ENCODE results near the gene PPP2R5D. TPM values are rescaled to one million over a fixed set of nuclear protein-coding genes. Genes with fewer than 3 reads are reported as not detected.

PPP2R5D gene
- total RNA-seq, 6 experiments from 2014 or later, result 37.7 to 50.7 (median 43.4) TPM

DNA sequence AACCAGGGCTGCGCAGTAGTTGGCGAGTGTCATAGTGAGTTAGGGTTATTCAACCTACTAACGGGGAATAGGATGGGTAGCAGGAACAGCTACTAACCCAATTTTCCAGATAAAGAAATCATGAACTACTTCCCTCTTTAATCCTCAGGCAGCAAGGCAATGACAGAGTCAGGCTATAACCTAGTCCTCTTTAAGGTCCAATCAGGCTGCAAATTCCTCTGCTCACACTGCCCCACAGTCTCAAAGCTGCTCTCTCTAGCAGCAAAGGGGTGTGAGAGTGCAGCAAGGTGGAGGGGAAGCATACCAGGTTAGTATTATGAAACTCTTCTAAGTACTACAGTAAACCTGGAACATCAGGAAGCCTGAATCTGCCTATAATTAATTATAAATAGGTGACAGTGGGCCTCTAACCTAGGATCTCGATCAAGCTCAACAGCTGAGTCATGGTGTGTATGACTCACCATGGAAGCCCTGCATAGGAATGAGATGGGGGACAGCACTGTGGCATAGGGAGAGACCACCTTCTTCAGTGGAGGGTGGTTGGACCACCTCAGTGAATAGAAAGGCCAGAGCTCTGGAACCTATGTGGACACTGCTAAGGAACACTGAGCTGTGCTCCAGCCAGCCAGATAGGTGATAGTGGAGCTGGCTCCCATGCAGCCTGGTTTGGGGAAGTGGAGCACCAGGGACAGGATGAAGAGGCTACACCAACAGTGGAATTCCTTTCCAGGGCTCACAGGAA lies 13.3 kb upstream of the PPP2R5D start:
- Mint-ChIP-seq H3K9me3 (no peaks in the 10 kb centered on the region), H3K4me1 (ENCODE audit: low read depth) (peaks cover 20% of the 10 kb centered on the region), H3K4me3 (no peak overlapping the region), H3K27ac (peak overlapping the region; percentile 81), H3K36me3 (ENCODE audit: low read depth) (no peaks in the 10 kb centered on the region), H3K27me3 (ENCODE audit: insufficient read depth) (no peaks in the 10 kb centered on the region; the same call in 1 of the 2 replicates)
- DNase-seq, result peak; percentile 16
- TF ChIP-seq, protein P1, sequence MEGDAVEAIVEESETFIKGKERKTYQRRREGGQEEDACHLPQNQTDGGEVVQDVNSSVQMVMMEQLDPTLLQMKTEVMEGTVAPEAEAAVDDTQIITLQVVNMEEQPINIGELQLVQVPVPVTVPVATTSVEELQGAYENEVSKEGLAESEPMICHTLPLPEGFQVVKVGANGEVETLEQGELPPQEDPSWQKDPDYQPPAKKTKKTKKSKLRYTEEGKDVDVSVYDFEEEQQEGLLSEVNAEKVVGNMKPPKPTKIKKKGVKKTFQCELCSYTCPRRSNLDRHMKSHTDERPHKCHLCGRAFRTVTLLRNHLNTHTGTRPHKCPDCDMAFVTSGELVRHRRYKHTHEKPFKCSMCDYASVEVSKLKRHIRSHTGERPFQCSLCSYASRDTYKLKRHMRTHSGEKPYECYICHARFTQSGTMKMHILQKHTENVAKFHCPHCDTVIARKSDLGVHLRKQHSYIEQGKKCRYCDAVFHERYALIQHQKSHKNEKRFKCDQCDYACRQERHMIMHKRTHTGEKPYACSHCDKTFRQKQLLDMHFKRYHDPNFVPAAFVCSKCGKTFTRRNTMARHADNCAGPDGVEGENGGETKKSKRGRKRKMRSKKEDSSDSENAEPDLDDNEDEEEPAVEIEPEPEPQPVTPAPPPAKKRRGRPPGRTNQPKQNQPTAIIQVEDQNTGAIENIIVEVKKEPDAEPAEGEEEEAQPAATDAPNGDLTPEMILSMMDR (IDR thresholded peaks at IDR 0.05), result no peak

DNA sequence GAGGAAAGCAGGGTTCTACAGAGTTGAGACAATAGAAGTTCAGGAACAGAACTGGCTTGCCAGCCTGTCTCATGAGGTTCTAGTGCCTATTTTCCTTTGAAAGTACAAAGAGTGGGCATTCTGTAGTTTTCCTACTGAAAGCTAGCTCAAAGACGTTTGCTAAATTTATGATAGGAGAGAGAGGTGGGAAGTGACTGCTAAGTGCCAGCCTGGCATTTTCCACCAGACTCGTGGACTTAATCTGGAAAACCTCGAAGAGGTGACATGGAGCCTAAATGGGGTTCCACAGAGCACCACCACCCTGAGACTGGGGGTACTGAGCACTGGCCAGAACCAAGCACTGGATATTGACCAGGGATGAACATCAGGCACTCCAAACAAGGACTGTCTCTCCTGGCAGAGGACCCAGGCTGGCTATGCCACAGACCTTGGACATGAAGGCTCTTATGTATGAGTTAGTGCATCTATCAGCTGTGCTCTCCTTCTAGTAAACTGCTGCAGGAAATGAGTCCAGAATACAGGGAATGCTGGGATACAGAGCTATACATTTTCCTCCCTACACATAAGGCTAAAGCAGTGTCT lies 12.5 kb upstream of the PPP2R5D start:
- TF ChIP-seq, protein P1 (IDR thresholded peaks at IDR 0.05), result no peak
- peak overlapping the region; percentile 81 for H3K27ac Mint-ChIP-seq
- H3K4me1 Mint-ChIP-seq (ENCODE audit: low read depth), result peaks cover 27% of the 10 kb centered on the region
- DNase-seq, result no peak
- H3K4me3 Mint-ChIP-seq, result no peak overlapping the region
- H3K9me3 Mint-ChIP-seq, result no peaks in the 10 kb centered on the region
- no peaks in the 10 kb centered on the region; the same call in 1 of the 2 replicates for H3K27me3 Mint-ChIP-seq (ENCODE audit: insufficient read depth)
- peaks cover 8% of the 10 kb centered on the region for H3K36me3 Mint-ChIP-seq (ENCODE audit: low read depth)

DNA sequence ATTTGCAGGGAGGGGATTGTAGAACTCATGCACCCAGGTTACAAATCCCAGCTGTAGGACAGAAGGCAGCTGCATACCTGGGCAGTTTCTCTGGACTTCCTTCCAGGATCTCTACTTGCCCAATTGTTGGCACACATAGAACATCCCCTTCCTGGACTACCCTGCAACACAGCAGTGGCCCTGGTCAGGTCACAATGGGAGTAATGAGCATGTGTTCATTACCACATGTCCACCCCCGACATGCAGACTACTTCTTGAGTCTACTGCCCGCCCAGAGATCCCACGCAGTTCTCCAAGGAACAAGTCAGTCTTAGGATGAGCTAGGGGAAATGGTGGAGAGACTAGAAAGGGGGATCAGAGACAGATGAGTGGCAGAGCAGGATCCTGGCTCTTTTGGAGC lies 10.4 kb upstream of the PPP2R5D start:
- DNase-seq, result no peak
- Mint-ChIP-seq H3K4me3 (no peak overlapping the region), H3K4me1 (ENCODE audit: low read depth) (peaks cover 36% of the 10 kb centered on the region), H3K27ac (no peak overlapping the region), H3K36me3 (ENCODE audit: low read depth) (peaks cover 18% of the 10 kb centered on the region), H3K27me3 (ENCODE audit: insufficient read depth) (no peaks in the 10 kb centered on the region; the same call in 1 of the 2 replicates), H3K9me3 (no peaks in the 10 kb centered on the region)
- TF ChIP-seq, protein P1 (IDR thresholded peaks at IDR 0.05), result no peak

DNA sequence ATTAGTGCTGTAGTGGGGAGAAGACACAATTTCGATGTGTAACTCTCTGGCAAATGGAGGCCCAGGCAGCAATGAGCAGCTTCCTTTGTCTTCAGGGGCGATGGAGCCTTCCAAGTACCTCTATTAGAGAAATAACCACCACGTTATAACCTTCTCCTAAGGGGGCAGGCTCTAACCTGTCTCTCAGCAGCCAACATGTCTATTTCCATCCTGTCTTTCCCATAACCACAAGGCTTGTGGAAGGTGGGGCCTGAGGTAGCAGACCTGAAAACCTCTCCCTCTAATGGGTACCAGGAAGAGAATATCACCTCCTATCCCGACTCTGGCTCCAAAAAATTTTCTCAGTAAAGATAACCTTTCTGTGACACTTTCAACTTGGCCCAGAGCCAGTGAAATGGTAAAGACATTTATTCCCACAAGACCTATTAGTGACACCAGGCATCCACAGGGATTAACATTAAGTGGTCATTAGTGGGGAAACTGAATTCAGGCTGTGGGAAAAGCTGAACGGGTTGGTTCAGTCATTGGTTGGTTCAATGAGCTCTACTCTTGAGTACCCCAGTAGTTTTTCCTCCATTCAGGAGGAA lies 9.4 kb upstream of the PPP2R5D start:
- H3K9me3 Mint-ChIP-seq, result no peaks in the 10 kb centered on the region
- TF ChIP-seq, protein P1 (IDR thresholded peaks at IDR 0.05), result no peak

DNA sequence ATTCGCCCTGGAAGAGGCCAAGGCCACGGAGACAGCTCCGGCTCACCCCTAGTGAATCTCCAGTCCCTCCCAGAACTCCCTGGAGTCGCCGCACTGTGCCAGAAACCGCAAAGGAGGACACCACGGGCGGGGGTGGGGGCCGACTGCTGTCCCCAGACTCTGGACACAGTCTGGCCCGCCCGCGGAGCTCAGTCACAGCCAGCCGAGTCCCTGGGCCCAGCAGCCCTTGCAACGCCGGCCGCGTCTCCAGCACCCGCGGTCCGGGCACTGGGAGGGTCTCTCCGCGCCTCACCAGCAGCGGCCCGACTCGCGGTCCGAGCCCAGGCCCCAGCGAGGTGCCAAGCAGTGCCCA lies 5.9 kb upstream of the PPP2R5D start:
- Mint-ChIP-seq H3K4me1 (ENCODE audit: low read depth) (peaks cover 37% of the 10 kb centered on the region), H3K36me3 (ENCODE audit: low read depth) (peaks cover 18% of the 10 kb centered on the region), H3K9me3 (no peaks in the 10 kb centered on the region), H3K4me3 (peak overlapping the region; percentile 95), H3K27me3 (ENCODE audit: insufficient read depth) (no peaks in the 10 kb centered on the region), H3K27ac (peak overlapping the region; percentile 84)
- no peak for DNase-seq
- TF ChIP-seq, protein P1 (IDR thresholded peaks at IDR 0.05), result no peak

More for the DNA sequence above, 9.4 kb upstream of the PPP2R5D start:
- H3K36me3 Mint-ChIP-seq (ENCODE audit: low read depth), result peaks cover 18% of the 10 kb centered on the region
- H3K27me3 Mint-ChIP-seq (ENCODE audit: insufficient read depth), result no peaks in the 10 kb centered on the region; the same call in 1 of the 2 replicates
- H3K4me3 Mint-ChIP-seq, result no peak overlapping the region
- DNase-seq, result no peak
- peaks cover 46% of the 10 kb centered on the region for H3K4me1 Mint-ChIP-seq (ENCODE audit: low read depth)
- H3K27ac Mint-ChIP-seq, result no peak overlapping the region
